NCI-H2107 (cell line): ENCODE measurements around the gene RPUSD1.
A peak's percentile ranks its signal among the peaks of the same experiment; 100 is the strongest.

Experiments
- DNase-seq: peaks from one replicate; lab custom pipeline; 2025; lab: John Stamatoyannopoulos, UW

Gene RPUSD1

DNA sequence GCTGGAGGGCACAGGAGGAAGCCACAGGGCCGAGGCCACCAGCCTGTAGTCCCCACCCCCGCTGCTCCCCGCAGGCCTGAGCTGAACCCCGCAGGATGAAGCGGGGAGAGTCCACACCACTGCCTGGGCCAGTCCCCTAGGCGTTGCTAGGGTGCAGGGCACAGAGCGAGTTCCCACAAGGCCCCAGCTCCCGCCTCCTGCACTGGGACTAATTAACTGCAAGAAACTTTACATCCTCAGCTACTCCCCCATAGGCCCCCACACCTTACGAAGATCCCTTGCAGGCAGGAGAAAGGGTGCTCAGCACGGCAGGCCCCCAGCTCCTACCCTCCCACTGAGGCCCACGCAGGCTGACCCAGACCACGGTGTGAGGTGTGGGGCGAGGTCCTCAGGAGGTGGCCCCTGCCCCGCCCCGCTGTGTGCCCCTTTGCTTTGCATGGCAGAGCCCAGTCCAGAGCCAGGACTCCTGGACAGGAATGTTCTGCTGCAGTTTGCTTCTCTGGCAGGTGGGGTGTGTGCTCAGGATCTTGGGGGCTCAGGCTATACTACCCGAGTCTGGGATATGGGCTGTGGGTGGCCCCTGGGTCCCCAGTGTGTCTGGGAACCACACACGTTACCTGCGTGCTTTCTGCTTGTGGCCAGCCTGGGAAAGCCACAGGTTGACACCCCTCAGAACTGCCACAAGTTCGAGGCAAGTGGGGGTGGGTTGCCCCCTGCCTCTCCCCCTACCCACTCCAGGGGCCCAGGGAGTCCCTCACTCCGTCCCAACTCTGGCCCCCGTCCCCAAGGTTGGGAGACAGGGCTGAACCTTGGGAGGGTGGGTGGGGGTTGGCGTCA lies 11.1 kb upstream of the RPUSD1 start:
- DNase-seq = no peak

GRCh38 chr16:798666-799065 lies 10.5 kb upstream of the RPUSD1 start:
- no peak for DNase-seq

DNA sequence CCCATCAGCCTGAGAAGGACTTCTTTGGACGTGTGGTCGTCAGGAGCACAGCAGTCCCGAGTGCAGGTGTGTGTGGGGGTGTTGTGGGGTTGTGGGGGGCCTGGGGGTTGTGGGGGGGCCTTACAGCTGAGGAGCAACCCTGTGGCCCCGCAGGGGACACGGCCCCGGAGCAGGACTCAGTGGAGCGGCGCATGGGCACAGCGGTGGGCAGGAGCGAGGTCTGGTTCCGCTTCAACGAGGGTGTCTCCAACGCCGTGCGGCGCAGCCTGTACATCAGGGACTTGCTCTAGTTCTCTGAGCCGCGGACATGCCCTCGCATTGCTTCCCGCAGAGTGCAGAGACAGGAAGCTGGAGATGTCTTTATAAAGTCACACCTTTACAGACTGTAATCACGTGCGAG lies 9.5 kb upstream of the RPUSD1 start:
- DNase-seq = no peak

DNA sequence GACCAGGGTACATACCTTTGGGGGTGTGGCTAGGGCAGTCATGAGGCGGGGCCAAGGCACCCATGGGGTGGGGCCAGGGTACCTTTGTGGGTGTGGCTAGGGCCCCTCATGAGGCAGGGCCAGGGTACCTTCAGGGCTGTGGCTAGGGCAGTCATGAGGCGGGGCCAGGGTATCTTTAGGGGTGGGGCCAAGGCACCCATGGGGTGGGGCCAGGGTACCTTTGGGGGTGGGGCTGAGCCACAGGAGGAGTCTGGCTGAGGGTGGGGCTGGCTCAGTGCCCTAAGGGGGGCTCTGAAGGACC lies 8.9 kb upstream of the RPUSD1 start:
- no peak for DNase-seq

- no peak for DNase-seq
These were observed 8.3 kb upstream of the RPUSD1 start for GRCh38 chr16:796296-797119.

DNA sequence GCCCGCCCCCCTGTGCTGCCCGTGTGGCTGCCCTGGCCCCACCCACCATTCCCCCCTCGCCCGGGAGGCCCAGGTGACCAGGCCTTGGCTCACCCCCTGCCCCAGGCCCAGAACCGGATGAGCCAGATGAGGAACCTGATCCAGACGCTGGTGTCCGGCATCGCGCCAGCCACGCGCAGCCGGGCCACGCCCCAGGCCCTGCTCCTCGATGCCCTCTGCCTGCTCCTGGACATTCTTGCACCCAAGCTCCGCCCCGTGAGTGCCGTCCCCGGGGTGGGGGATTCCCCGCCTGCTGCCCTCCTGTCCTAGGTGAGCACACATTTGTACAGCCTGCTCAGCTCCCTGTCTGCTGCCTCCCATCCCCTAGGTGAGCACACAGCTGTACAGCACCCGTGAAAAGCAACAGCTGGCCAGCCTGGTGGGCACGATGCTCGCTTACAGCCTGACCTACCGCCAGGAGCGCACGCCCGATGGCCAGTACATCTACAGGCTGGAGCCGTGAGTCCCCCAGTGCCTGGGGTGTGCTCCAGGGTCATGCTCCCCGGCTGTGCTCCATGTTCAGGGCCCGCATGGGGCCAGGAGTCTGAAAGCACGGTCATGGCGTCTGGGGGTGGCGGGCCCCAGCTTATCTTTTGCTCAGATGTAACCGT lies 7.5 kb upstream of the RPUSD1 start:
- DNase-seq = no peak

DNA sequence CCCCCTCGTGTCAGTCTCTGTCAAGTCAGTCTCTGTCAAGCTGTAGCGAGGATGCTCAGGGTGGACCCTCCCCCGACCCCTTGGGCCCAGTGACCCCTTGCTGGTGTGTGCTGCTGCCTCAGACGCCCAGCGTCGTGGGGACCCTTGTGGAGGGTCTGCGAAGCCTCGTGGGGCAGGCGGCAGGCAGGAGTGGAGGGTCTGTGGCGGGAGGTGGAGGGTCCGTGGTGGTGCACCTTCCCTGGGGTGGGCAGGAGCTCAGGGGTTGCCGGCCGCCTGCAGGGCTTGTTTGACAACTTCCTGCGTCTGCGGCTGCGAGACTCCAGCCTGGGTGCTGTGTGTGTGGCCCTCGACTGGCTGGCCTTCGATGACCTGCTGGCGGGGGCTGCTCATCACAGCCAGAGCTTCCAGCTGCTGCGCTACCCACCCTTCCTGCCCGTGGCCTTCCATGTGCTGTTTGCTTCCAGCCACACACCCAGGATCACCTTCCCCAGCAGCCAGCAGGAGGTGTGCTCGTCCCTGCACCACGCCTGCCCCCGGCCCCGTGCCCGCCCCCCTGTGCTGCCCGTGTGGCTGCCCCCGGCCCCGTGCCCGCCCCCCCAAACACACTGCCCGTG lies 6.8 kb upstream of the RPUSD1 start:
- DNase-seq = no peak

GRCh38 chr16:794091-794822 lies 6.1 kb upstream of the RPUSD1 start:
- no peak for DNase-seq

- no peak for DNase-seq
These were observed 5.2 kb upstream of the RPUSD1 start for GRCh38 chr16:793414-793813.

DNA sequence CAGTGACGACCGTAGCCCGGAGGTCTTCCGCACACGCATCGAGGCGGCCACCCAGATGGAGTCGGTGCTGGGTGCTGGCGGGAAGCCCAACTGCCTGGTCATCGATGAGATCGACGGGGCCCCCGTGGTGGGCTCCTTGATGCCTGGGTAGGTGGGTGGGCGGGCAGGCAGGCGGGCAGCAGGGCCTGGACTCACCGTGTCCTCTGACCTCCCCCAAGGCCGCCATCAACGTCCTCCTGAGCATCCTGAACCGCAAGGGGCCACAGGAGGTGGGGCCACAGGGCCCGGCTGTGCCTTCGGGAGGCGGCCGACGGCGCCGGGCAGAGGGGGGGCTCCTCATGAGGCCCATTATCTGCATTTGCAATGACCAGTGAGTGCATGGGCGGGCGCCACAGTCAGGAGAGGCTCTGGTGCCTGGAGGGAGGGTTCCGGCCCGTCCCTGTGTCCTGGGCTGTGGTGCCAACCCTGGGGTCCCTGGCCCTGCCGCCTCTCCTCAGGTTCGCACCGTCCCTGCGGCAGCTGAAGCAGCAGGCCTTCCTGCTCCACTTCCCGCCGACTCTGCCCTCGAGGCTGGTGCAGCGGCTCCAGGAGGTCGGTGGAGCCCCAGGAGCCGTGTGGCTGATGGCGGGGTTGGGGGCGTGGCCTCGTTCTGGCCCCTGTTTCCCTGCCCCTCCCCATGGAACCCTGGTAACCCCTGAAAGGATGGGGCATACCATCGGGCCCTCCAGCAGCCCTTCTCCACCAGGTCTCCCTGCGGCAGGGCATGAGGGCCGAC lies 4.2 kb upstream of the RPUSD1 start:
- DNase-seq = no peak

DNA sequence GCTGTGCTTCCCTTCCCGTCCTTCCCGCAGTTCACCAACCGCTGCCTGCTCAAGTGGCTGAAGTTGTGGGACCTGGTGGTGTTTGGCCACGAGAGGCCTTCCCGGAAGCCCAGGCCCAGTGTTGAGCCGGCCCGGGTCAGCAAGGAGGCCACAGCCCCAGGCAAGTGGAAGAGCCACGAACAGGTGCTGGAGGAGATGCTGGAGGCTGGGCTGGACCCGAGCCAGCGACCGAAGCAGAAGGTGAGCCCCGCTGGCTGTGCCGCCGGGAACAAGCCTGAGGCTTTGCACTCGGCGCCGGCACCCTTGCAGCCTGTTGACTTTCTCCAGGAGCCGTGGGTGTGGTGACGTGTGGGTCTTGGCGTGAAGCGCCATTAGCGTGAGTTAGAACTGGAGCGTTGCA lies 3.0 kb upstream of the RPUSD1 start:
- no peak for DNase-seq

- DNase-seq = no peak
These were observed 1.9 kb upstream of the RPUSD1 start for GRCh38 chr16:790086-790485.

DNA sequence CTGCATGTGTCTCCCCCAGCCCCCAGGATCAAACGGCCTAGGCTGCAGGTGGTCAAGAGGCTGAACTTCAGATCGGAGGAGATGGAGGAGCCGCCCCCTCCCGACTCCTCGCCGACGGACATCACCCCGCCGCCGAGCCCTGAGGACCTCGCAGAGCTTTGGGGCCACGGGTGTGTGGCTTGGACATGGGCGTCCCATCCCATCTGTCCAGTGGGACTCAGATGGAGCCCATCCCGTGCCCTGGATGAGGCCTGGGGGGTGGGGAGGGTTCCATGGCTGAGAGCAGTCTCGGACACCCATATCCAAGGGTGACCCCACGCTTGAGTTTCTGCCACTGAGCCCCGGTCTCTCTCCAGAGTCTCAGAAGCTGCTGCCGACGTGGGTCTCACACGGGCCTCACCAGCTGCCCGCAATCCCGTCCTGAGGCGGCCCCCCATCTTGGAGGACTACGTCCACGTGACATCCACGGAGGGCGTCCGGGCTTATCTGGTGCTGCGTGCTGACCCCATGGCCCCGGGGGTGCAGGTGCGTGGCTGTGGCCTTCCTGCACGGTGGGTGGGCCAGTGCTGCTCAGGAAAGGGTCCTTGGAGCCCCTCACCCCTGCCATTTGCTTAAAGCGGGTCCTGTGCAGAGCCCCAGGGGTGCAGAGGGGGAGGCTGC lies 1.1 kb upstream of the RPUSD1 start:
- no peak for DNase-seq

GRCh38 chr16:788399-789126 lies 382 bp upstream of the RPUSD1 start, which contains the start of gene CHTF18:
Gene CHTF18, plus strand, starts transcription at chr16:788620. Its CDS starts 65 bp downstream, at chr16:788685.
- DNase-seq = peak; percentile 91

DNA sequence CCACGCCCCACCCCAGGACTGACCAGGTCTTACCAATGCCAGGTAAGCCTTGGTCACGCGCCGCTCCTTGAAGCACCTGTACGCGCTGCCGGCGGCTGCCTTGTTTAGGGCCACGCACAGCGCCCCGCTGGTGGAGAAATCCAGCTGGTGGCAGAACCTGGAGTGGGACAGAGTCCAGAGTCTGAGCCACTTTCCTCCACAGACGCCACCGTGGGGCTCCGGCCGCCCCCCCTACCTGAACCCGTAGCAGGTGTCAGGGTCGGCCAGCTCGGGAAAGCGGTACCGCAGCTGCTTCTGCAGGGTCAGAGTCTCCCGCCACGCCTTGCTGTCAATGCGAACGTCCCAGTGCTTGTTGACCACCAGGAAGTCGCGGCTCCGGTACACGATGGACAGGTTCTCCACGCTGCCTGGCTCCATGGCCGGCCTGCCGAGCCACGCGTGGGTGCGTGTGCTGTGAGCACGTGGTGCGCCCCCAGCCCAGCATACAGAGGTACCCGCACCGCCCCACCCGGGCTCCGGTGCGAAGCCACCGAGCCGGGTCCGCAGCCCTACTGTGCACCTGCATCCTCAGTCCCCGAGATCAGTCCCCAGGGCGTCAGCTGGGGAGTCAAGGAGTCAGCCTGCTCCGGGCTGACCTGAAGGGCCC lies 737 bp downstream of the RPUSD1 start:
- no peak for DNase-seq

GRCh38 chr16:785563-786535 lies 2.3 kb downstream of the RPUSD1 start:
- peak; percentile 25 for DNase-seq

DNA sequence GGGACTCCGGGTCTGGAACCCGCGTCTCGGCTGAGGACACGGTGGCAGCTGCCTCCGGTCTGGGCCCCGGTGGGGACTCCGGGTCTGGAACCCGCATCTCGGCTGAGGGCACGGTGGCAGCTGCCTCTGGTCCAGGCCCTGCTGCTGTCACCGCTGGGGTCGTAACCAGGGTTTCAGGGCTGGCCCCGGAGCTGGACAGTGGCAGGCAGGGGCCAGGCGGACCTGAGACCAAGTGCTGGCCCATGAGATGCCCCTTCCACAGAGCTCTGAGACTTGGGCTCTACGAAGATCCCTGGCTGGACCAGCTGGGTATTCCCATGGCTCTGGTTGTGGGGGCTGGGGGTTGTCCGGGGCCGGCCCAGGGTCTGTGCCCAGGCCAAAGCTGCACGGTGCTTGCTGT lies 3.8 kb downstream of the RPUSD1 start:
- no peak for DNase-seq
